GM18907 (cell line): Measurements from ENCODE around the gene BICC1.

ENCODE experiments used
- ATAC-seq: cut with Tn5 transposase; IDR thresholded peaks from one replicate; pipeline ENCODE4 v1.9.1; 2021; ENCODE audit warnings: mild to moderate bottlenecking, moderate library complexity; ENCODE audit not compliant: unreplicated experiment

Gene BICC1

DNA sequence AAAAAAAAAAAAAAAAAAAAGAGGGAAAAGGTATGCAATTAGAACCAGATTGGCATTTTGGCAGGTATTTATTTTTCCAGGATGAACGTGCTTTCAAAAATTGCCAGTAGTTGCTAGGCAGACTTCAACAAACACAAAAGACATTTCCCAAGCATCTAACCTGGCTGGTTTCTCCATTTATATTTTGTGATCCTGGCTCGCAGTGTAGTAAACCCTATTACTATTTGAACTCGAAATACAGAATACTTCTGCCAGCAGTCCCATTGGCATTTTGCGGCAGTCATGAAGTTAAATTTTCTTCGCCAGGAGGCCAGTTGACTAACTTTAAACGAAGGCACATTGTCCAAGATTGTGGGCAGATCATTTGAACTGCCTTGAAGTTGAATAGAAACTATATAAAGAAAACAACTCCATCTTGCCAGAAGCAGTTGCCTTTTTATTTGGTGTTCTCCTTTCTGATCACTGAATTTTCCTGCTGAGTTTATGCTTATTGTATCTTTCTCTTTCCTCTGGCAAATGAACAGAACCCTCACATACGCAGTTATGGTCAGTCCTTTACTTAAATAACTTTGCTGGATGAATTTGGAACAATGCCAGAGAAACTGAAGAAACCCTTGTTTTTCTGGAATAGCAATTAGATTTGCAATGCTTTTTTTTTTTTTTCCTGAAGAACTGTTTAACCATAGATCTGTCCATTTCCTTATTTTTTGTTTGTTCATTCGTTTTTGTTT lies 132.9 kb downstream of the BICC1 start:
- ATAC-seq: no peak

DNA sequence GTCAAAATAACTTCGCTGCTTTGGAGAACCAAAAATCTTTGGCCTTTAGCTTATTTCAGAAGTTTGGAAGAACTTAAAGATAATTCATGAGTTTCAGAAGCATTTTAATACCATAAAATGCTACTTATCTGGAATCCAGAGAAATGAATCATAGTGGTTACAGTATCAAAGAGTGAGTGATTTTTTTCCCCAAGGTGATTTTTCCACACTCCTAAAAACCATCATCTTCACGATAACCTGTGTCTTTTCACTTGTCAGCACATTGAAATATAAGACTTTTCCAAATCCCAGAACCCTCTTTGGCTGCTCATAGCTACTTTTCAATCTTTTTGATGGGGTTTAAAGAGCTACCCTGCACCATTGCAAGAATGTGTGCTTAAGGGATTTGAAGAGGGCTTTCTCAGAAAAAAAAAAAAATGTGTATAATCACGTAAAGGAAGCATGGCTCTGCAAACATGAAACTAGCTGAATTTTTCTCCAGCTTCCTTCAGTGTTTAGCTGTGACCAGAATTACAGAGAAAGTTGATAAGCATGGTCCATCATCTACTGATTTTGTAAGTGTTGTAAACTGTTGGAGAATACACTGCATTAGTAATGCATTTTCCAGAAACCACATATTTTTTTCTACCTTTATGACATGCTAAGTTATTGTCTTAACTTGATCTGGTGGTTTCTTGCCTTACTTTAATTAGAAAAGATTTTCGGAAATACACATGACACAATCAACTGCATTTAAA lies 134.9 kb downstream of the BICC1 start:
- no peak for ATAC-seq

DNA sequence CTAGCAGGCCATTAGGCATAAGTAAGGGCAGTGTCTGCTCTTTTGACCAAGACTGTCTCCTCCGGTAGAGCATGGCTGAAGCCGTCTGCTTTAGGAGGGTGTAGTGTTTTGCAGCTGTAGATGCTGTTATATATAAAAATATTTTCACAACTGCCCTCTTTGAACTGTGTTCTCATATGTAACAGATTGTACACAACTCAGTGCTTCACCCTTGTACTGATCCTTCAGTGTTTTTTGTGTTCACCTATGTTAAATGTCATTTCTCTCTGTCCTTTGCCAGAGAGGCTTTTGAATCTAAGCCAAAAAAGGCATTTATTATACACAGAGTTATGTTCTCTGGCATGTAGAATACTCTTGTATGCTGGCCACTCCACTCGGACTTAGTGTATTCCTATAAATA lies 135.5 kb downstream of the BICC1 start:
- ATAC-seq: no peak

DNA sequence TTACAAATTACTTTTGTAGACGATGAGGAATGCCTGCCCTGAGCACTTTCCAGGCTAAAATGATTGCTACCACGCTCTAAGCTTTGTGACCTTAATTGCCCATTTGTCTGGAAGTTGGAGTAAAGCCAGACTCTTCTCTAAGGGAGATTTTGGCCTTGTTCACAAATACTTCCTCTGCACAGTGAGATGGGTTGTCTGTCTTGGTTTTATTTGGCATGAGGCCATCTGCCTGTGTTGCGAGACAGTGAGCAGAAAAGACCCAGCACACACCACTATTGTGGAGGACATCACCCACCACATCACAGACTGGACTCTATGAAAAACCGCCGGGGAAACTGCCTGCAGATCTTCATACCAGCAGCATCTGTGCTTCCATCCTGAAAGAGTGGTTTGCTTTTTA lies 138.4 kb downstream of the BICC1 start:
- no peak for ATAC-seq

GRCh38 chr10:58651742-58652141 lies 139.1 kb downstream of the BICC1 start:
- no peak for ATAC-seq

DNA sequence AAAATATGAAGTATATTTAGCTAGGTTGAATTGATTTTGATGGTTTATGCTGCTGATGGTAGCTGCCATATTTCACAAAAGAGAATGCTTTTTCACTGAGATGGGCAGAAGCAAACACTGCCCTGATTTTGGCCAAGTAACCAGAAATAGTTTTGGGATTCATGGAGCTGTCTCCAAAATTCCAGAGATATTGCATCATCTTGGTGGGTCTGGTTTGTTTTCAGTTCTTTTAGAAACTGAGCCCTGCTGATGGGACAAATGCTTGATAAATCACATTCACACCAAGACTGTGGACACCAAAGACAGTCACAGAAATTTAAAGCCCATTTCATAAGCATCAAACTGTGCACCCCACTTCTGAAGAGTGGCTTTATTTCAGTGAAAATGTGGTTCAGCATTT lies 140.5 kb downstream of the BICC1 start:
- no peak for ATAC-seq

DNA sequence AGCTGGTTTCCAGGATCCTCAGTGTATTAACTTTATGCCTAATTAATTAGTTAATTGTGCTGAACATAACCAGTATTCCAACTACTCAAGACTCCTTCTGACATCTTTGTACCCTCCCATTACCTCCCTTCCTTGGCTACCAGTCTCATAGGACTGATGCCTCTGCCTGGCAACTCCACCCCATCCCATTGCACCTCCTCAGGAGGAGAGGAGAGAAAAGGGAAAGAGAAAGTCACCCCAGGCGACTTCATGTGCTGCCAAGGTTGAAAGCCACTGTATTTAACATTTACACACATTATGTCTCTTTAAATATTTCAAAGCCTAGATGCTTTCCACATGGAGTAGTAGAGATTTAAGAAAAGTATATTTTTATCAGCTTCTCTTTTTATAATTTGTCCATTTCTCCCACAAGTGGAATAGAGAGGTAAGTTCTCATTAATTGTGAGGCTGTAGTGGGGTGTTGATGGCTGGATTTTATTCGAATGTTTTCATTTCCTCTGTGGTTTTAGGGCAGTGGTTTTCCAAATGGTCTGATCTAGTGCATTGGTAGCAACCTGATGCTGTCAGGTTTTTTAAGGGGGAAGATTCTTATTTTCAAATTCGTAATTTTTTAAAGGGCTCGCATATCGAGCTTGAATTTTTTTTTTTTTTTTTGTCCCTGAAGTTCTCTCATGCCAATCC lies 148.0 kb downstream of the BICC1 start:
- ATAC-seq: no peak

DNA sequence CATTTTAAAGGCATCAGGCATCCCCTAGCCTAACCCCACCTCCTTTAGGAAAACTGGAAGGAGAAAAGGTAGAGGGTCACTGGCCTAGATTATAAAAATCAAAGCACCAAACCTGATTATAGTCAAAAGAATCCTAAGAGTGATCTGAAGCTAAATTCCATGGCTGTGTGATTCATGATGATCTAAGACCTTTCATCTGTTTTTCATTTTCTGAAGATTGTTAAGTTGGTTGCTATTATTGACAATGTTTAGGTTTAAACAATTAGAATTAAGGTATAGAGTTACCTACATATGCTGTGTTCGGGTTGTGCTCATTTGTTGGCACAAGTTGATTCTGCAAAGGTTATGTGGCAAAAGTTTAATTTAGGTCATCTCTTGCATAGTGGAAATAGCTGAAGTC lies 148.7 kb downstream of the BICC1 start:
- no peak for ATAC-seq

DNA sequence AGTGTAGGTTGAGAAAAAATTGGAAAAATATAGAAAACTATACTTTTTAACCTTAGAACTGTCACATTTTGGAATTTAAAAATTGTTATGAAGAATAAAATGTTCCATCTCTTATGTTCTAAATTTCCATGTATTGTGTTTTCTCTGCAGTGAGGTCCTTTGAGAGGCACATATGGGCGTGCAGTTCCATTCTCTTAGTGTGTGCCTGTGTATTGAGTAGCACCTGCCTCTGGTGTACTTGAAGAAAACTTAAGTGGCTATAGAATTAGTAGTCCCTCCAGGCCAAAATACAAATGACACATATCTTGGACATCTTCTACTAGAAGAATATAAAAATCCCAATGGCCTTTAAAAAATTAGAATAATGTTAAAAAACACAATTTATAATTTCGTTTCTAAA lies 149.2 kb downstream of the BICC1 start:
- no peak for ATAC-seq

DNA sequence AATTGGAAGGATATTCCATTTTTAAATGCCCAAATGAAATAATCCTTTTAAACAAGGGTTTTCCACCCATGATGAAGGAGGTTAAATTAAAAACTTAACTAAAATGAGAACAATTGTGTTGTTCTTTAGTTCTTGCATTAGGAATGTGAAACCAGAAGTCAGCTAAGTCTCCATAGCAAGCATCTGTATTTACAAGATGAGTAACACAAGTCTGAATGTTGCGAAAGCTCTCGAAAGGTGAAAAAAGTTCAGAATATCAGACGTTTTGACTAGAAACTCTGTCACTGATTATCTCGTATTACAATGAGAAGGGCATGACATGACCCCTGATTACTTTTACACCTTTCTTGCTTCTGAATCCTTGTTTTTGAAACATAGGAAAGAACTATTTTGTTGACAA lies 149.6 kb downstream of the BICC1 start:
- no peak for ATAC-seq

DNA sequence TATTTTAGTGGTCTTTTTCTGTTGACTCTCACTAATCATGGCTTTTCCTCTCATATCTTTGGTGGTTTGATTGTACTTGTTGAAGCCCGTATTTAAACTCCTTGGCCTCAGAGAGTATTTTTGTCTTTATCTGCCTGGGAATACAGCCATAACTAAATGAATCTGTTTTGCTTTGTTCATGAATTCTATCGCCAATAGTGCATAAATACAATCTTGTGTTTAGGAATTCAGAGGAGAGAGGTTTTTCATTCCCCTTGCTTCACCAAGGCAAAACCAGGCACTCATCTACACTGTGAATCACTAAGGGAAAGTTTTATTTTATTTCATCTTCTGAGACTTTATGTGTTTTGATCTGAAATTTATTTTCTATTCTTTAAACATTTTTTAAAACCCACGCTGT lies 152.7 kb downstream of the BICC1 start:
- ATAC-seq: no peak

GRCh38 chr10:58666024-58666423 lies 153.4 kb downstream of the BICC1 start:
- ATAC-seq: no peak

GRCh38 chr10:58667658-58668310 lies 155.1 kb downstream of the BICC1 start:
- ATAC-seq: no peak

DNA sequence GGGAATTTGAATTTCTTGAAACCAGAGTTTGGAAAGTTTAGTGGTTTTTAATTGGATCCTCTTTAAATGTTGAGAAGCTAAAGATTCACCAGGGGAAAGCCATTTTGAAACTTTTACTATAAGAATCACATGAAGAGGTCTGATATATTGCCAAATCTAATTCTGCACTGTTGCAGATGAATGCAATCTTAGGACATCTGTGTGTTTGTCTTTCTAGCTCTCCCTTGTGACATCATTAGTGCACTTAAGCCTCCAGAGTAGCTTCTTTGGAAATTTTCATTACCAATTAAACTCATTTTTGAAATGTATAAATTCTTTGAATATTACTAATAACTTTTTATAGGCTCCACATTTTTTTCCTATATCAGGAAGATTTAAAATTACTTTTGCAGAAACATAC lies 160.2 kb downstream of the BICC1 start:
- ATAC-seq: no peak

DNA sequence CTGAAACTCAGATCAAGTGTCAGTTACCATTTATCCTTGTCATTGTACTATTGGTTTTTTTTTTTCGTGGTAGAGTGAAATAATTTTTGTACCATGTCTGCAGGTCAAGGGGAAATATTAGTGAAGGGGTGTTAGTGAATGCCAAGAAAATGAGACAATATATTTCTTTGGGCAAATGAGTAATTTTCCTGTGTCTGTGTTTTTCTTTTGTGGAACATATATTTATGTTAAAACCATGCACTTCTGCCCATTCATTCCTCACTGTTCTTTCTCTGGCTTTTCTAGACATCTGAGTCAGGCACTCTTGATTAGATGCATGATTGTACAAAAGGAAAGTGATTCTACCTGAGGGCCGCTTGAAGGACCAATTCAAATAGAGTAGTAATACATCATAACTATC lies 161.6 kb downstream of the BICC1 start:
- no peak for ATAC-seq

GRCh38 chr10:58675321-58675720 lies 162.6 kb downstream of the BICC1 start:
- ATAC-seq: no peak

DNA sequence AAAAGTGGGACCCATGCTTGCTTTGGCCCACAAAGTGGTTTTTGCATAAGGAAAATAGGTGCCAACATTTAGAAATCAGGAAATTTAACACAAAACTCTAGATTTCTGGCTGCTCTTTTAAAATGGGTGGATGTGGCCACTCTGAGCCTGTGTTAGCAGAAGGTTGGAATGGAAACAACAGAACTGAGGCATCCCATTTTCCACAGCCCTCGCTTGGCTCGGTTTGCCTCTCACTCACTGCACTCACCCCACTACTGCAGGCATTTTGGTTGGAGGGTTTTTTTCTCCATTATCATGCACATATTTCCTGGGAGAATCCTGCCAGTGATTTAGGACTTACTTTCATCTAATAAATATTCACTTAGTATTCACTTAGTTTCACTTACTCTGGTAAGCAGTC lies 178.9 kb downstream of the BICC1 start:
- ATAC-seq: no peak

GRCh38 chr10:58693919-58694318 lies 181.2 kb downstream of the BICC1 start:
- no peak for ATAC-seq

- no peak for ATAC-seq
Measured at GRCh38 chr10:58695022-58695421, 182.3 kb downstream of the BICC1 start.

- ATAC-seq: no peak
Measured at GRCh38 chr10:58696736-58697135, 184.1 kb downstream of the BICC1 start.

GRCh38 chr10:58697691-58698090 lies 185.0 kb downstream of the BICC1 start:
- ATAC-seq: no peak
